ENCODE results near the gene PSMC6. TPM values are rescaled to one million over a fixed set of nuclear protein-coding genes. Genes with fewer than 3 reads are reported as not detected.

PSMC6 gene
- total and polyA plus RNA-seq, 2 experiments from 2014 or later: 143 to 176 TPM

DNA sequence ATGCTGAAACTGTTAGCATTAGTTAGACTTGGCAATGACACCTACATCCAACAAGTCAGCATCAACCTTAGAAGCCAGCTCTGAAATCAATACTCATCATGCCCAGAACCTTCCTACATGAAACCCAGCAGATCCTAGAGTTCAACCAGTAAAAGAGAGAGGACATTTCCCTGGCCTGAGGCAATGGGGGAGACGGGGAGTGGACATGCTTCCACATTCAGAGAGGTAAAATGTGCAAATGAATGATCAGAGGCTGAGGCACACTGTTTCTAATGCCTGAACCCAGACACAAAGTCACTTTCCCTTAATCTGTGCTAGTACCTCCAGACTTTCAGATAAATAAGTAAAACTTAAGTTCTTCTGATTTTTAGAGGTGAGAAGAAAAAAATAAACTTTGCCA is 46.2 kb upstream of the PSMC6 start (continued):
- TF ChIP-seq ZNF462 (CRISPR knock-in tag; IDR thresholded peaks at IDR 0.05): no peak
- TF ChIP-seq ZNF114 (CRISPR knock-in tag; IDR thresholded peaks at IDR 0.05): no peak
- TF ChIP-seq, protein P1, sequence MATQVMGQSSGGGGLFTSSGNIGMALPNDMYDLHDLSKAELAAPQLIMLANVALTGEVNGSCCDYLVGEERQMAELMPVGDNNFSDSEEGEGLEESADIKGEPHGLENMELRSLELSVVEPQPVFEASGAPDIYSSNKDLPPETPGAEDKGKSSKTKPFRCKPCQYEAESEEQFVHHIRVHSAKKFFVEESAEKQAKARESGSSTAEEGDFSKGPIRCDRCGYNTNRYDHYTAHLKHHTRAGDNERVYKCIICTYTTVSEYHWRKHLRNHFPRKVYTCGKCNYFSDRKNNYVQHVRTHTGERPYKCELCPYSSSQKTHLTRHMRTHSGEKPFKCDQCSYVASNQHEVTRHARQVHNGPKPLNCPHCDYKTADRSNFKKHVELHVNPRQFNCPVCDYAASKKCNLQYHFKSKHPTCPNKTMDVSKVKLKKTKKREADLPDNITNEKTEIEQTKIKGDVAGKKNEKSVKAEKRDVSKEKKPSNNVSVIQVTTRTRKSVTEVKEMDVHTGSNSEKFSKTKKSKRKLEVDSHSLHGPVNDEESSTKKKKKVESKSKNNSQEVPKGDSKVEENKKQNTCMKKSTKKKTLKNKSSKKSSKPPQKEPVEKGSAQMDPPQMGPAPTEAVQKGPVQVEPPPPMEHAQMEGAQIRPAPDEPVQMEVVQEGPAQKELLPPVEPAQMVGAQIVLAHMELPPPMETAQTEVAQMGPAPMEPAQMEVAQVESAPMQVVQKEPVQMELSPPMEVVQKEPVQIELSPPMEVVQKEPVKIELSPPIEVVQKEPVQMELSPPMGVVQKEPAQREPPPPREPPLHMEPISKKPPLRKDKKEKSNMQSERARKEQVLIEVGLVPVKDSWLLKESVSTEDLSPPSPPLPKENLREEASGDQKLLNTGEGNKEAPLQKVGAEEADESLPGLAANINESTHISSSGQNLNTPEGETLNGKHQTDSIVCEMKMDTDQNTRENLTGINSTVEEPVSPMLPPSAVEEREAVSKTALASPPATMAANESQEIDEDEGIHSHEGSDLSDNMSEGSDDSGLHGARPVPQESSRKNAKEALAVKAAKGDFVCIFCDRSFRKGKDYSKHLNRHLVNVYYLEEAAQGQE (IDR thresholded peaks at IDR 0.05; ENCODE audit: unreplicated experiment): no peak
- TF ChIP-seq EZH2 (IDR thresholded peaks at IDR 0.05; ENCODE audit: low read depth, unreplicated experiment): no peak
- TF ChIP-seq JUNB (IDR thresholded peaks at IDR 0.05; ENCODE audit: unreplicated experiment): no peak
- TF ChIP-seq CREB1 (CRISPR knock-in tag; IDR thresholded peaks at IDR 0.05; ENCODE audit: low read depth): no peak
- TF ChIP-seq ETS1 (IDR thresholded peaks at IDR 0.05): no peak
